Fibroblast of lung (primary cell): ENCODE measurements around the gene SLAMF8. TPM values are rescaled to one million over a fixed set of nuclear protein-coding genes. Genes with fewer than 3 reads are reported as not detected.

ENCODE experiments used
- DNase-seq, 2 donors: peaks; one replicate each; pipeline versions ENCODE4 v3.0.0 to v3.0.0-alpha.2; 2010; ENCODE audit warnings: low read depth in 2 of 2
- H2AFZ ChIP-seq: 2 replicates; pipeline ENCODE4 v1.5.1; 2012; ENCODE audit warnings: low read length, control low read depth, inconsistent platforms
- H3K27ac ChIP-seq: 2 replicates; pipeline ENCODE4 v1.5.1; 2011; ENCODE audit warnings: low read length, control low read depth; ENCODE audit not compliant: insufficient read depth
- H3K27me3 ChIP-seq: 2 replicates; pipeline ENCODE4 v1.5.1; 2011; ENCODE audit warnings: mild to moderate bottlenecking, low read length; ENCODE audit not compliant: control insufficient read depth, insufficient read depth
- H3K36me3 ChIP-seq: 2 replicates; pipeline ENCODE4 v1.5.1; 2011; ENCODE audit warnings: low read length; ENCODE audit not compliant: control insufficient read depth, insufficient read depth
- H3K4me1 ChIP-seq: 2 replicates; pipeline ENCODE4 v1.5.1; 2011; ENCODE audit warnings: low read length; ENCODE audit not compliant: control insufficient read depth, insufficient read depth; ENCODE audit errors: extremely low read depth
- H3K4me2 ChIP-seq: 2 replicates; pipeline ENCODE4 v1.5.1; 2011; ENCODE audit warnings: low read length, control low read depth; ENCODE audit not compliant: insufficient read depth; ENCODE audit errors: extremely low read depth
- H3K4me3 ChIP-seq, 4 experiments: fragments of 200-600 bp in 1 of 4; sonication (generic) in 1 of 4; replicated peaks in 1 of 4; 2 replicates each; pipeline ENCODE4 v1.5.1; 2011 to 2016; ENCODE audit warnings: low read length in 4 of 4, low read depth in 3 of 4, mild to moderate bottlenecking in 3 of 4, control low read depth in 2 of 4, inconsistent platforms in 1 of 4, mixed read lengths in 1 of 4; ENCODE audit not compliant: insufficient read depth in 1 of 4; ENCODE audit errors: control extremely low read depth in 1 of 4
- H3K79me2 ChIP-seq: 2 replicates; pipeline ENCODE4 v1.5.1; 2012; ENCODE audit warnings: mild to moderate bottlenecking, low read length, inconsistent platforms; ENCODE audit not compliant: control insufficient read depth, insufficient read depth
- H3K9ac ChIP-seq: 2 replicates; pipeline ENCODE4 v1.5.1; 2011; ENCODE audit warnings: mild to moderate bottlenecking, low read length, control low read depth; ENCODE audit not compliant: insufficient read depth
- H3K9me3 ChIP-seq: 2 replicates; pipeline ENCODE4 v1.5.1; 2012; ENCODE audit warnings: low read depth, low read length; ENCODE audit not compliant: control insufficient read depth, insufficient read depth
- H4K20me1 ChIP-seq: 2 replicates; pipeline ENCODE4 v1.5.1; 2011; ENCODE audit warnings: low read length; ENCODE audit not compliant: control insufficient read depth, insufficient read depth; ENCODE audit errors: extremely low read depth
- EZH2 ChIP-seq: IDR thresholded peaks from 2 replicates; pipeline ENCODE4 v1.5.1; 2012; ENCODE audit warnings: low read length, control low read depth, mild to moderate bottlenecking; ENCODE audit errors: missing control alignments
- polyA plus RNA-seq, 2 donors: library from polyadenylated mRNA; depleted of rRNA in 1 of 2; stranded (reverse) in 1 of 2; unstranded in 1 of 2; fragments of >200 nt; gene quantifications; 2 replicates each; pipeline ENCODE4 v1.2.1, GENCODE V29; 2011 to 2012; ENCODE audit warnings: missing spikeins in 1 of 2
- total RNA-seq: library from RNA; depleted of rRNA; stranded (reverse); fragments of >200 nt; gene quantifications from 2 replicates; pipeline ENCODE4 v1.2.1, GENCODE V29; 2014
- TF ChIP-seq, protein P1 (sequence below), 2 donors: IDR thresholded peaks in 1 of 2; conservative IDR thresholded peaks in 1 of 2; 1 replicate in 1 of 2; 2 replicates in 1 of 2; pipeline ENCODE4 v1.5.1; 2011 to 2012; ENCODE audit warnings: low read length in 2 of 2, control low read depth in 1 of 2, inconsistent platforms in 1 of 2, low read depth in 1 of 2, mild to moderate bottlenecking in 1 of 2

SLAMF8 gene
- total and polyA plus RNA-seq, 2 donors (not counting 1 experiment from before 2014, with no cell fraction given): not detected

DNA sequence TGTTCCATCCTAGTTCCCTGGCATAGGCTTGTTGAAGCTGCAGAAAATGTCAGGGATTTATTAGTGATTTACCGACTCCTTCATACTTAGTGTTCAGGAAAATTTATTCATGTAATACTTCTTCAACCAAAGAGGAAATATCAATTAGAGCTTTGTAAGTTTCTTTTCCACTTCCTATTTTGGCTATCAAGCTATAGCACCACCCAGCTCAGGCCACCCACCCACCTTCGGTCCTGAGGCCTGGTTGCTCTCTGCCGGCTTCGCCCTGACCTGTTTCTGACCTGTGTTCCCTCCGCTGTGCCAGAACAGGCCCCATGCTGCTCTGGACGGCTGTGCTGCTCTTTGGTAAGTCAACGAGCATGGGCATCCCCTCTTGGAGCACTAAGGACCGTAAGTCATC lies 24.6 kb upstream of the SLAMF8 start, which contains the start of gene FCRL6:
TSS of gene FCRL6 (plus strand) at position 250 of the 400 bp plus-strand sequence. CDS start at position 315, 65 bp downstream.
- no peaks in the 10 kb centered on the region for H3K79me2 ChIP-seq
- H3K9me3 ChIP-seq: no peaks in the 10 kb centered on the region
- no peak for DNase-seq
- no peaks in the 10 kb centered on the region for H4K20me1 ChIP-seq
- TF ChIP-seq, protein P1, sequence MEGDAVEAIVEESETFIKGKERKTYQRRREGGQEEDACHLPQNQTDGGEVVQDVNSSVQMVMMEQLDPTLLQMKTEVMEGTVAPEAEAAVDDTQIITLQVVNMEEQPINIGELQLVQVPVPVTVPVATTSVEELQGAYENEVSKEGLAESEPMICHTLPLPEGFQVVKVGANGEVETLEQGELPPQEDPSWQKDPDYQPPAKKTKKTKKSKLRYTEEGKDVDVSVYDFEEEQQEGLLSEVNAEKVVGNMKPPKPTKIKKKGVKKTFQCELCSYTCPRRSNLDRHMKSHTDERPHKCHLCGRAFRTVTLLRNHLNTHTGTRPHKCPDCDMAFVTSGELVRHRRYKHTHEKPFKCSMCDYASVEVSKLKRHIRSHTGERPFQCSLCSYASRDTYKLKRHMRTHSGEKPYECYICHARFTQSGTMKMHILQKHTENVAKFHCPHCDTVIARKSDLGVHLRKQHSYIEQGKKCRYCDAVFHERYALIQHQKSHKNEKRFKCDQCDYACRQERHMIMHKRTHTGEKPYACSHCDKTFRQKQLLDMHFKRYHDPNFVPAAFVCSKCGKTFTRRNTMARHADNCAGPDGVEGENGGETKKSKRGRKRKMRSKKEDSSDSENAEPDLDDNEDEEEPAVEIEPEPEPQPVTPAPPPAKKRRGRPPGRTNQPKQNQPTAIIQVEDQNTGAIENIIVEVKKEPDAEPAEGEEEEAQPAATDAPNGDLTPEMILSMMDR (conservative IDR thresholded peaks at IDR 0.05 in 1 of 2, IDR thresholded peaks at IDR 0.05 in 1 of 2; ENCODE audit: low read depth in 1 of 2, low read length in 2 of 2): no peak
- no peak for TF ChIP-seq EZH2
- no peak within 1 kb of the TSS for H3K9ac ChIP-seq
- H2AFZ ChIP-seq: no peak within 1 kb of the TSS
- no peak within 1 kb of the TSS for H3K4me2 ChIP-seq
- H3K36me3 ChIP-seq: no peaks in the 10 kb centered on the region
- H3K27ac ChIP-seq: no peak within 1 kb of the TSS
- H3K4me3 ChIP-seq: no peak within 1 kb of the TSS
- peaks cover 3% of the 10 kb centered on the region for H3K4me1 ChIP-seq
- peaks cover 4% of the 10 kb centered on the region for H3K27me3 ChIP-seq

GRCh38 chr1:159803956-159804689 lies 22.6 kb upstream of the SLAMF8 start:
- Histone ChIP-seq H3K4me1 (peaks cover 3% of the 10 kb centered on the region), H3K4me2 (no peak overlapping the region), H3K36me3 (no peaks in the 10 kb centered on the region), H2AFZ (no peak overlapping the region), H3K27me3 (no peaks in the 10 kb centered on the region), H3K9me3 (no peaks in the 10 kb centered on the region), H3K4me3 (no peak overlapping the region), H3K79me2 (no peaks in the 10 kb centered on the region), H3K27ac (no peak overlapping the region), H4K20me1 (no peaks in the 10 kb centered on the region), H3K9ac (no peak overlapping the region)
- TF ChIP-seq EZH2: no peak
- TF ChIP-seq, protein P1 (conservative IDR thresholded peaks at IDR 0.05 in 1 of 2, IDR thresholded peaks at IDR 0.05 in 1 of 2; ENCODE audit: low read depth in 1 of 2, low read length in 2 of 2): no peak
- no peak for DNase-seq

- Histone ChIP-seq H3K9me3 (no peaks in the 10 kb centered on the region), H4K20me1 (no peaks in the 10 kb centered on the region), H3K4me1 (peaks cover 3% of the 10 kb centered on the region), H3K27me3 (no peaks in the 10 kb centered on the region), H2AFZ (no peak overlapping the region), H3K9ac (no peak overlapping the region), H3K27ac (no peak overlapping the region), H3K79me2 (no peaks in the 10 kb centered on the region), H3K4me2 (no peak overlapping the region), H3K4me3 (no peak overlapping the region), H3K36me3 (no peaks in the 10 kb centered on the region)
- peak in 1 of 2 donors; percentile 21 for DNase-seq
- TF ChIP-seq, protein P1 (conservative IDR thresholded peaks at IDR 0.05 in 1 of 2, IDR thresholded peaks at IDR 0.05 in 1 of 2; ENCODE audit: low read depth in 1 of 2, low read length in 2 of 2): no peak
- no peak for TF ChIP-seq EZH2
Measured at GRCh38 chr1:159804924-159805323, 21.7 kb upstream of the SLAMF8 start.
